Measurements from ENCODE around the gene KIF1B.

GRCh38 chr1:10263450-10264082 is 53.2 kb downstream of the KIF1B start:
- TF ChIP-seq EZH2 (IDR thresholded peaks at IDR 0.05; ENCODE audit: borderline replicate concordance, low read length), result no peak
- TF ChIP-seq CTCF (IDR thresholded peaks at IDR 0.05; ENCODE audit: low read length), result no peak

Measured in OCI-LY1 (cell line).